ENCODE data around the gene MCM7. TPM values are rescaled to one million over a fixed set of nuclear protein-coding genes. Genes with fewer than 3 reads are reported as not detected.
A peak's percentile ranks its signal among the peaks of the same experiment; 100 is the strongest.

MCM7 gene
- total and polyA plus RNA-seq, 2 experiments from 2014 or later, result 49.6 to 61.3 TPM

DNA sequence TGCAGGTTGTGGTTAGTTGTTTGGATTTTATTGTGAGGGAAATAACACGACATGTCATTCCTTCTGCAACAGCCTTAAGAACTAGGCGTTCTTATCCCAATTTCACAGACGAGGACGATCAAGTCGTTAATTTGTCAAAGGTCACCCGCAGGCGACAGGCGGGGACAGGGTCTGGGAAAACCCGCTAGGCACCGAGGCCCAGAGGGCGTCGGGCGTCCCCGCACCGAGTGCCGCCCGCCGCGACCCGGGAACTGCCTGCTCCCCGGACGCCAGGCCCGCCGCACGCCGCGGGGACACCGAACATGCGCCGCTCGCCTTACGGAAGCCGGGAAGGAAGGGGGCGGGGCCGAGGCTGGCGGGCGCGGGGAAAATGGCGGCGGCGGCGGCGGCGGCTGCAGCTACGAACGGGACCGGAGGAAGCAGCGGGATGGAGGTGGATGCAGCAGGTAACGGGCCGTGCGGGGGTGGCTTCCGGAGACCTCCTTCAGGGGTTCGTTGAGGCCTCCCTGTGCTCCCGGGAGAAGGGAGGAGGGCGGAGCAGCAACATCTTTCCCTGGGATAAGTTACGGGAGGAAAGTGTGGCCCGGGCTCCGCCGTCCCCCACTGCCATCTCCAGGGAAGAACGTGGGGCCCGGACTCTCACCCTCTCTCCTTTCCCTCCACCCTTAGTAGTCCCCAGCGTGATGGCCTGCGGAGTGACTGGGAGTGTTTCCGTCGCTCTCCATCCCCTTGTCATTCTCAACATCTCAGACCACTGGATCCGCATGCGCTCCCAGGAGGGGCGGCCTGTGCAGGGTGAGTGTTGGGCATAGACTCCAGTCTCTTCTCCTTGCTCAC lies 12.4 kb downstream of the MCM7 start, which contains the start of gene COPS6:
Gene COPS6, plus strand, starts transcription at position 349 of the 837 bp plus-strand sequence. Its CDS starts 22 bp downstream, at position 371.
- Histone ChIP-seq H3K4me3 (peak within 1 kb of the TSS; percentile 78), H3K27ac (peak within 1 kb of the TSS; percentile 94), H3K27me3 (replicated peaks; ENCODE audit: insufficient read depth) (no peaks in the 10 kb centered on the region), H3K4me1 (ENCODE audit: insufficient read depth) (peaks cover 40% of the 10 kb centered on the region), H3K9me3 (ENCODE audit: low read depth) (no peaks in the 10 kb centered on the region), H3K79me2 (ENCODE audit: insufficient read depth) (peaks cover 45% of the 10 kb centered on the region), H4K20me1 (ENCODE audit: insufficient read depth) (no peaks in the 10 kb centered on the region), H3K4me2 (ENCODE audit: unreplicated experiment) (peak within 1 kb of the TSS; percentile 85), H3K36me3 (ENCODE audit: low read depth) (peaks cover 16% of the 10 kb centered on the region; the same call in 1 of the 2 replicates), H3K9ac (peak within 1 kb of the TSS; percentile 83), H2AFZ (peak within 1 kb of the TSS; percentile 89), H3K9me2 (ENCODE audit: insufficient read depth) (no peaks in the 10 kb centered on the region), H3F3A (ENCODE audit: insufficient read depth) (peaks cover 70% of the 10 kb centered on the region)
- TF ChIP-seq EZH2 (IDR thresholded peaks at IDR 0.05; ENCODE audit: insufficient read depth, poor library complexity, severe bottlenecking) (no peak), EZH2phosphoT487 (IDR thresholded peaks at IDR 0.05; ENCODE audit: insufficient read depth, low read depth) (no peak)
- in situ Hi-C loops (cut with MboI), result no loop called here
- peak; percentile 86 for DNase-seq
- WGBS, 2 experiments (ENCODE audit: low coverage in 1 of 2, low lambda C conversion rate in 2 of 2, missing lambda C conversion rate in 2 of 2), result 1% methylated on average over 38 to 68 of the region's 68 CpGs

DNA sequence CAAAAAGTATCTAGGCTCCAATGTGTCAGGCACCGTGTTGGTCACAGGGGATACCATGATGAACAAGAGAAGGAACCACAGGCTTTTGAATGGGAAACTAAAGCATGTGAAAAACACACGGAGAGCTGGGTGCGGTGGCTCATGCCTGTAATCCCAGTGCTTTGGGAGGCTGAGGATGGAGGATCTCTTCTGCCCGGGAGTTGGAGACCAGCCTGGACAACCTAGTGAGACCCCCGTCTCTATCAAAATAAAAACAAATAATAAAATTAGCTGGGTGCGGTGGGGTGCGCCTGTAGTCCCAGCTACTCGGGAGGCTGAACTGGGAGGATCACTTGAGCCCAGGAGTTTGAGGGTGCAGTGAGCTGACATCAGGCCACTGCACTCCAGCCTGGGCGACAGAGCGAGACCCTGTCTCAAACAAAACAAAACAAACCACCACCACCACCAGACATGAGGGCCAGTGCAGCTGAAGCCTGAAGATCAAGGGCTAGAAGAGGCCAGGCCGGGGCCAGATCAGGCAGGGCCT lies 13.0 kb downstream of the MCM7 start:
- H3K4me3 ChIP-seq, result peak overlapping the region; percentile 78
- H3K36me3 ChIP-seq (ENCODE audit: low read depth), result peaks cover 16% of the 10 kb centered on the region; the same call in 1 of the 2 replicates
- no peaks in the 10 kb centered on the region for H4K20me1 ChIP-seq (ENCODE audit: insufficient read depth)
- H3K4me2 ChIP-seq (ENCODE audit: unreplicated experiment), result peak overlapping the region; percentile 85
- peaks cover 40% of the 10 kb centered on the region for H3K4me1 ChIP-seq (ENCODE audit: insufficient read depth)
- H3K9ac ChIP-seq, result peak overlapping the region; percentile 83
- H3K27me3 ChIP-seq (replicated peaks; ENCODE audit: insufficient read depth), result no peaks in the 10 kb centered on the region
- no peaks in the 10 kb centered on the region for H3K9me2 ChIP-seq (ENCODE audit: insufficient read depth)
- peak overlapping the region; percentile 94 for H3K27ac ChIP-seq
- H3K79me2 ChIP-seq (ENCODE audit: insufficient read depth), result peaks cover 38% of the 10 kb centered on the region
- in situ Hi-C loops (cut with MboI), result no loop called here
- peaks cover 65% of the 10 kb centered on the region for H3F3A ChIP-seq (ENCODE audit: insufficient read depth)
- 83% methylated on average over 11 of the region's 11 CpGs for WGBS, 2 experiments (ENCODE audit: low coverage in 1 of 2, low lambda C conversion rate in 2 of 2, missing lambda C conversion rate in 2 of 2)
- DNase-seq, result no peak
- no peaks in the 10 kb centered on the region for H3K9me3 ChIP-seq (ENCODE audit: low read depth)
- TF ChIP-seq EZH2phosphoT487 (IDR thresholded peaks at IDR 0.05; ENCODE audit: insufficient read depth, low read depth) (no peak), EZH2 (IDR thresholded peaks at IDR 0.05; ENCODE audit: insufficient read depth, poor library complexity, severe bottlenecking) (no peak)
- H2AFZ ChIP-seq, result peak overlapping the region; percentile 89

DNA sequence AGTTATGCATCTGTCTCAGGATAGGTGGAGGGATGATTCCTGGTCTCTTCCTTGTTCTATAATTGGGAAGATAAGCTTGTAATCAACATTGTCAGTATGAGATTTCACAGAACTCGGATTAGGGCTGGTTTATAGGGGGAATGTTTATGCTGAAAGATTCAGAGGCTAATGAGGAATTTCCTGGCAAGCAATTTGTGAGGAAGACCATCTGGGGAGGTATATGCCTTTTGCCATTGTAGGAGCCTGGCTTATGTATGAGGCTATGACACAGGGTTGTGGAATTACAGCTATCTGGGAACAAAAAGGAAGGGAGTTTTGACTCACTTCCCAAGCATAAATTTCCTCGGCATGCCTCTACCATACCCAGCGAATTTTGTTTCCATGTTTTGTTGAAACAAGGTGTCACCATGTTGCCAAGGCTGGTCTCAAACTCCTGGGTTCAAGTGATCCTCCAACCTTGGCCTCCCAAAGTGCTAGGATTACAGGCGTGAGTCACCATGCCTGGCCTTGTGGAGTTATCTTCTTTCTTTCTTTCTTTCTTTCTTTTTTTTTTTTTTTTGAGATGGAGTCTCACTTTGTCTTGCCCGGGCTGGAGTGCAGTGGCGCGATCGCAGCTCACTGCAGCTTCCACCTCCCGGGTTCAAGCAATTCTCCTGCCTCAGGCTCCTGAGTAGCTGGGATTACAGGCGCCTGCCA lies 14.0 kb downstream of the MCM7 start:
- Histone ChIP-seq H3K4me2 (ENCODE audit: unreplicated experiment) (peak overlapping the region; percentile 55), H3K9me2 (ENCODE audit: insufficient read depth) (no peaks in the 10 kb centered on the region), H3K9ac (peak overlapping the region; percentile 58), H3K4me1 (ENCODE audit: insufficient read depth) (peaks cover 40% of the 10 kb centered on the region), H3K79me2 (ENCODE audit: insufficient read depth) (peaks cover 28% of the 10 kb centered on the region), H3K36me3 (ENCODE audit: low read depth) (peaks cover 9% of the 10 kb centered on the region; the same call in 1 of the 2 replicates), H3K4me3 (peak overlapping the region; percentile 9; the same call in 1 of the 2 replicates), H2AFZ (peak overlapping the region; percentile 49), H3K27me3 (replicated peaks; ENCODE audit: insufficient read depth) (no peaks in the 10 kb centered on the region), H3F3A (ENCODE audit: insufficient read depth) (peaks cover 56% of the 10 kb centered on the region), H4K20me1 (ENCODE audit: insufficient read depth) (no peaks in the 10 kb centered on the region), H3K9me3 (ENCODE audit: low read depth) (no peaks in the 10 kb centered on the region), H3K27ac (peak overlapping the region; percentile 94)
- WGBS, 2 experiments (ENCODE audit: low coverage in 1 of 2, low lambda C conversion rate in 2 of 2, missing lambda C conversion rate in 2 of 2), result 51 to 53% methylated on average over 9 to 10 of the region's 10 CpGs
- TF ChIP-seq EZH2 (IDR thresholded peaks at IDR 0.05; ENCODE audit: insufficient read depth, poor library complexity, severe bottlenecking), result no peak
- TF ChIP-seq EZH2phosphoT487 (IDR thresholded peaks at IDR 0.05; ENCODE audit: insufficient read depth, low read depth), result 0 out of 2 replicates have a peak, but pooled peaks have one; percentile 27
- in situ Hi-C loops (cut with MboI), result no loop called here
- peak; percentile 95 for DNase-seq

DNA sequence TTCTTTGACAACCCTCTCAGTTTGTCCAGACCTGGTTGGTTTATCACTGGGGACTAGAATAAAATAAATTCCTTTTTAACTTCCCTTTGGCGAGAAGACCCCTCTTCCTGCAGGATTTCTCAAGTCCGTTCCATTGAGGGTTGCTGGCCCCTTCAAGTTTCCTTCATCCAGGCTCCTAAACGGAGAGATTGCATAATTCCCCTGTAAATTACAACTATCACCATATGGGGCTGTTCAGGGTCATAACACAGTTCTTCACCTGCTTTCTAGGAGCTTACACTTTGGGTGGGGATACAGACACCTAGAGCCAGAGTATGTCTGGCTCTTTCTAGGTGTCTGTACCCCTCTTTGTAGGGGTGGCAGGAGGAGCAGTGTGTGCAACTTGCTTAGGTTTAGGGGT lies 15.7 kb downstream of the MCM7 start:
- no peak for TF ChIP-seq EZH2phosphoT487 (IDR thresholded peaks at IDR 0.05; ENCODE audit: insufficient read depth, low read depth)
- DNase-seq, result no peak
- H3K4me2 ChIP-seq (ENCODE audit: unreplicated experiment), result no peak overlapping the region
- no peaks in the 10 kb centered on the region for H3K9me2 ChIP-seq (ENCODE audit: insufficient read depth)
- no peak overlapping the region for H3K4me3 ChIP-seq
- in situ Hi-C loops (cut with MboI), result no loop called here
- H3K27ac ChIP-seq, result no peak overlapping the region
- H3K9ac ChIP-seq, result no peak overlapping the region
- peaks cover 39% of the 10 kb centered on the region for H3F3A ChIP-seq (ENCODE audit: insufficient read depth)
- H3K36me3 ChIP-seq (ENCODE audit: low read depth), result no peaks in the 10 kb centered on the region
- H2AFZ ChIP-seq, result no peak overlapping the region
- no peaks in the 10 kb centered on the region for H3K27me3 ChIP-seq (replicated peaks; ENCODE audit: insufficient read depth)
- WGBS, 2 experiments (ENCODE audit: low coverage in 1 of 2, low lambda C conversion rate in 2 of 2, missing lambda C conversion rate in 2 of 2), result 50 to 66% methylated on average over 3 of the region's 3 CpGs
- H3K79me2 ChIP-seq (ENCODE audit: insufficient read depth), result peaks cover 22% of the 10 kb centered on the region
- no peaks in the 10 kb centered on the region for H4K20me1 ChIP-seq (ENCODE audit: insufficient read depth)
- H3K9me3 ChIP-seq (ENCODE audit: low read depth), result no peaks in the 10 kb centered on the region
- peaks cover 34% of the 10 kb centered on the region for H3K4me1 ChIP-seq (ENCODE audit: insufficient read depth)

Measured in GM23248 (cell line).